Rectal smooth muscle tissue (tissue), 1 donor: ENCODE data around the gene KCNG2.

Experiments
- H3K27ac ChIP-seq: one replicate; pipeline ENCODE4 v1.7.0; 2013; ENCODE audit warnings: low read depth, low read length, inconsistent platforms
- H3K27me3 ChIP-seq: one replicate; pipeline ENCODE4 v1.7.0; 2013; ENCODE audit warnings: low read length; ENCODE audit not compliant: control insufficient read depth, insufficient read depth
- H3K36me3 ChIP-seq: one replicate; pipeline ENCODE4 v1.7.0; 2013; ENCODE audit warnings: low read length; ENCODE audit not compliant: control insufficient read depth, insufficient read depth
- H3K4me1 ChIP-seq: one replicate; pipeline ENCODE4 v1.7.0; 2013; ENCODE audit warnings: low read length; ENCODE audit not compliant: control insufficient read depth, insufficient read depth
- H3K4me3 ChIP-seq: one replicate; pipeline ENCODE4 v1.7.0; 2013; ENCODE audit warnings: low read length
- H3K9ac ChIP-seq: one replicate; pipeline ENCODE4 v1.7.0; 2013; ENCODE audit warnings: low read length

The KCNG2 gene

DNA sequence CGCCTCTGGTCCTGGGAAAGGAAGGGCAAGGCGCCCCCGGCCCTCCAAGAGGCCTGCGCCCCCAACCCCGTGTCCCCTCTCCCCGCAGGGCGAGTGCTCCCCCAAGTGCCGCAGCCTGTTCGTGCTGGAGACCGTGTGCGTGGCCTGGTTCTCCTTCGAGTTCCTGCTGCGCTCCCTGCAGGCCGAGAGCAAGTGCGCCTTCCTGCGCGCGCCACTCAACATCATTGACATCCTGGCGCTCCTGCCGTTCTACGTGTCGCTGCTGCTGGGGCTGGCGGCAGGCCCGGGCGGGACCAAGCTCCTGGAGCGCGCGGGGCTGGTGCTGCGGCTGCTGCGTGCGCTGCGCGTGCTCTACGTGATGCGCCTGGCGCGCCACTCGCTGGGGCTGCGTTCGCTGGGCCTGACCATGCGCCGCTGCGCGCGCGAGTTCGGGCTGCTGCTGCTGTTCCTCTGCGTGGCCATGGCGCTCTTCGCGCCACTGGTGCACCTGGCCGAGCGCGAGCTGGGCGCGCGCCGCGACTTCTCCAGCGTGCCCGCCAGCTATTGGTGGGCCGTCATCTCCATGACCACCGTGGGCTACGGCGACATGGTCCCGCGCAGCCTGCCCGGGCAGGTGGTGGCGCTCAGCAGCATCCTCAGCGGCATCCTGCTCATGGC is 101.3 kb downstream of the KCNG2 start:
- H3K27ac ChIP-seq, result no peak overlapping the region
- no peaks in the 10 kb centered on the region for H3K4me1 ChIP-seq
- no peaks in the 10 kb centered on the region for H3K36me3 ChIP-seq
- H3K4me3 ChIP-seq, result no peak overlapping the region
- H3K27me3 ChIP-seq, result no peaks in the 10 kb centered on the region
- H3K9ac ChIP-seq, result no peak overlapping the region

DNA sequence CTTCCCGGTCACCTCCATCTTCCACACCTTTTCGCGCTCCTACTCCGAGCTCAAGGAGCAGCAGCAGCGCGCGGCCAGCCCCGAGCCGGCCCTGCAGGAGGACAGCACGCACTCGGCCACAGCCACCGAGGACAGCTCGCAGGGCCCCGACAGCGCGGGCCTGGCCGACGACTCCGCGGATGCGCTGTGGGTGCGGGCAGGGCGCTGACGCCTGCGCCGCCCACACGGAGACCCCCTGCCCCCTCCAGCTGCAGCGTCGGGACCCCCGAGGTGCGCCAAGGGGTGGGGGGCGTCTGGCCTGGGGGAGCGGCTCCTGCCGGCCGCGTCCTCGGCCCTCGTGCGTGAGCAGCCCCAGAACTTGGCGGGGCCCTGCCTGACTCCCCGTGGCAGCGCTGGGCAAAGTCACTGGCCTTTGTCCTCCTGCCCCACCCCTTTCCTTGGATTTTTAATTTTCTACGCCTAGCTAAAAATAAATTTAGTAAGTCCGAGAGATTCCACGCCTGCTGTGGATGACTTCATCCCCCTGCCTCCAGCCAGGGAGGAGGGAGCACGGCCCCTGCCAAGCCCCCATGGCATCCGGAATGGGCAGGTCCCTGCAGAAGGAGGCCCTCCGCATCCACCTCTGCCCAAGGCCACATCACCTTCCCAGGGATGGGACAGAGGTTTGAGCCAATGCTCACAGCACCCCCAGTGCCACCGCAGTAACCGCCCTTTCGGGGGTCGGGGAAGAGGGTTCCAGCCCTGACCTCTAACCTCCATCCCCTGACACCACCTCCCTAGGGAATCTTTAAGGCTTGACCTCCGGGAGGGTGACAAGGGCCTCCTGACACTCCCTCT is 102.1 kb downstream of the KCNG2 start:
- Histone ChIP-seq H3K4me1 (no peaks in the 10 kb centered on the region), H3K27me3 (no peaks in the 10 kb centered on the region), H3K9ac (no peak overlapping the region), H3K36me3 (no peaks in the 10 kb centered on the region), H3K27ac (no peak overlapping the region), H3K4me3 (no peak overlapping the region)

DNA sequence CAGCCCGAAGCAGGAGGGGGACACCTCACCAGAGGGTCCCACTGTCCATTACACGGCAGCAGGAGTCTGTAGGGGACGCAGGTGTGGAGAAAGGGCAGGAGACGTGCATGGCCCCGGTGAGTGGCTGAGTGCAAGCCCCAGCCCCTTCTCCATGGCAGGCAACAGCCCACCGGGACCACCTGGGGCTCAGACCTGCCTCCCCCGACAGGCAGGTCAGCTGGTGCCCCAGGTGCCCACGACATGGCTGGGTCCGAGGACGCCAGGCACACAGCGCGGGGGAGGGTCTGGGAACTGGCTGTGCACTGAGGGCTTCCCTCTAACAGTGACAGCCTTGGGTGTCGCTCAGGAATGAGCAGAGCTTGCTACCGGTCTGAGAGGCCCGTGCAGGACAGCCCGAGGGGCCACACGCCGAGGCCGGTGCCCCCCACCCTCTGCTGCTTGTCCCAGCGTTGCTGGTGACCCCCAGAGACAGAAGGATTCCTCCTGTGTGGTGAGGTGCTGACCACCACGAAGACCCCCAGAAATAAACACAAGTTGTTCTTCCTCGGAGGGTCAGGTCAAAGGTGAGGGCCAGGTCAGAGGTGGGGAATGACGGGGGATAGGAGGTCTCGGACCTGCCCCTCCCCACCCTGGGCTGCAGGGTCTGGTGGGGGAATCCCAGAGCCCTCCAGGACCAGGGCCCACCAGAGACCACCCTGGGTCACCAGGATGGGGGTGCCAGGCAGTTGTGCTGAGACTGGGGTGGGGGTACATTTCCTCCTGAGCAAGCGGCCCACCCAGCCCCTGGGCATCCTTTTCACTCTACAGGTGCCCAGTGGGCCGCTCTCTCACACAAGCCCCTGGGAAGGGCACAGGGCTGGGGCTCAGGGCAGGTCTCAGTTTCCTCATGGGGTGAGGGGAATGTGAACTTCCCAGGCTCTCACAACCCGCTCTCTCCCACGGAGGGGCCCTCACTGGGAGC is 103.2 kb downstream of the KCNG2 start:
- Histone ChIP-seq H3K4me3 (no peak overlapping the region), H3K27me3 (no peaks in the 10 kb centered on the region), H3K9ac (no peak overlapping the region), H3K36me3 (no peaks in the 10 kb centered on the region), H3K4me1 (no peaks in the 10 kb centered on the region), H3K27ac (no peak overlapping the region)

DNA sequence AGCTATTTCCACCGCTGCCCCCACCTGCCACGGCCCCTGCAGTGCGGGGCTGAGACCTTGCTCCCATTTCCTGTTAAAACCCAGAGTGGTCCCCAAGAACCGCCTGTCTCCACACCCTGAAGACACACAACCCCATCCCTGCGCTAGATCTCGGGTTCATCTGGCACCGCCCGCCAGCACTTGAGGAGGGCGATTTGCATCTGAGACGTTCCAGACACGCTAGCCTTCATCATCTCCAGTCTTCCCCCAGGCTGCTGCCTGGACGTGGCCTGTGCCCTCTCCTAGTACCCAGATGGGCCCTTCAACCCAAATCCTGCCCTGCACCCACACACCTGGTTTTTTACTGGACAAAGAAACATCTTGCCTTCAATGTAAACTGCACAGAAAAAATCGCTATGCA is 103.9 kb downstream of the KCNG2 start:
- no peaks in the 10 kb centered on the region for H3K36me3 ChIP-seq
- H3K9ac ChIP-seq, result no peak overlapping the region
- no peaks in the 10 kb centered on the region for H3K27me3 ChIP-seq

DNA sequence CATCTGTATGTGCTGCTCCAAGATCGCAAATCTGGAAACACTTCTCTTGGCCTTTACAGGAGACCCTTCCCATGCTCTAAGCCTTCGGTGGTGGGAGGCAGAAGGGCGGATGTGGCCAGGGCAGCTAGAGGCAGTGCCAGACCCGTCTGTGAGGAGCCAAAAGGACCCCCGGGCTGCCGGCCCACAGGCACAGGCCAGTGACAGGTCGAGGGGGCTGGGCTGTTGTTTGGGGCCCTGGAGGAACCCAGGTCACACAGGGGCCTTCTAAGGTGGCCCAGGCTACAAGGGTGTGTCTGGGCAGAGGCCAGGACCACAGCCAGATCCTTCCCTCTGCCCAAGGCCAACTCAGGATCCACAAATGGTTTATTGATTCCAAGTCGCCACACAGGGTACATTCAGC is 104.3 kb downstream of the KCNG2 start:
- no peaks in the 10 kb centered on the region for H3K4me1 ChIP-seq
- H3K36me3 ChIP-seq, result no peaks in the 10 kb centered on the region
- no peak overlapping the region for H3K27ac ChIP-seq
- H3K9ac ChIP-seq, result no peak overlapping the region
- H3K27me3 ChIP-seq, result no peaks in the 10 kb centered on the region
- H3K4me3 ChIP-seq, result no peak overlapping the region

More for the DNA sequence above, 103.9 kb downstream of the KCNG2 start:
- no peak overlapping the region for H3K4me3 ChIP-seq
- no peak overlapping the region for H3K27ac ChIP-seq
- H3K4me1 ChIP-seq, result no peaks in the 10 kb centered on the region

DNA sequence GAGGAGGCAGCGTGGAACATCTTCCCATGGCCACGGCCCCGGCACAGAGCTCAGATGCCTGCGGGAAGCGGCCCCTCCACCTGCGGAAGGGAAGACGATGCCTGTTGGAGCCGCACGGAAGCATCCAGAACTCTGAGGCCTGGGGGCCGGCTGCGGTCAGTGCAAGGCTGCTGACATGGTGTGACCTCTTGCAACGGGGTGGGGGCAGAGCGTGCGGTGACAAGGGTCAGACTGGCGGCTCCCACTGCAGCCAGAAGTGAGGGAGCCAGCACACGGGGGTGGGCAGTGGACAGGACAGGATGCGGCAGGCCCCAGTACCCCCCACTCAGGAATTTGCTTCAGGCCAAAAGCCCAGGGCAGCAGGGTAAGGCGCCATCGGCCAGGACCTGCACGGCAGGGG is 104.9 kb downstream of the KCNG2 start:
- Histone ChIP-seq H3K27me3 (no peaks in the 10 kb centered on the region), H3K9ac (no peak overlapping the region), H3K4me3 (no peak overlapping the region), H3K4me1 (no peaks in the 10 kb centered on the region), H3K27ac (no peak overlapping the region), H3K36me3 (peaks cover 2% of the 10 kb centered on the region)

DNA sequence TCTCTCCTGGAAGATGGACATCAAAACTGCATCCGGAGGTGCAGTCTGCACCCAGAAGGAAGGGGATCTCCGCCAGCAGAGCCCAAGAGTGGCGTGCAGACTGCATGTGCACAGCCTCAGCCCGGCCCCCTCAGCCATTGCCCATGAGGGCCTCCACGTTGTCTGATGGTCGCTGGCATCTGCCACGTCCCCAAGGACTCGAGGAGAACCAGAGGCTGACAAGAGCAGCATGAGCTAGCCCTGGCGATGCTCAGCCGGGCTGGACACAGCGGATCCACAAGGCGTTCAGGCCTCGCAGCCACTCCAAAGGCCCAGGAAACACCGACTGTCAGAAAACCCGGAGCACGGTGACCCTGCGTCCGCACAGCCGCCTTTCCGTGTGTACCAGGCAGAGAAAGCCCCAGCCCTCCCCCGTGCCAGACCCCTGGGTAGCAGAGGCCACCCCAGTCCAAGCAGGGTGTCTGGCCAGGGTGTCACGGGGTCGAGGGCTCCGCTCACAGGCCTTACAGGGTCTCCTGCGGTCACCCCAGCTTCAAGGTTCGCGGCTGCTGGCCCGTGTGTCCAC is 105.4 kb downstream of the KCNG2 start:
- H3K27me3 ChIP-seq, result no peaks in the 10 kb centered on the region
- H3K4me3 ChIP-seq, result no peak overlapping the region
- H3K27ac ChIP-seq, result no peak overlapping the region
- H3K4me1 ChIP-seq, result no peaks in the 10 kb centered on the region
- no peak overlapping the region for H3K9ac ChIP-seq
- peaks cover 2% of the 10 kb centered on the region for H3K36me3 ChIP-seq

DNA sequence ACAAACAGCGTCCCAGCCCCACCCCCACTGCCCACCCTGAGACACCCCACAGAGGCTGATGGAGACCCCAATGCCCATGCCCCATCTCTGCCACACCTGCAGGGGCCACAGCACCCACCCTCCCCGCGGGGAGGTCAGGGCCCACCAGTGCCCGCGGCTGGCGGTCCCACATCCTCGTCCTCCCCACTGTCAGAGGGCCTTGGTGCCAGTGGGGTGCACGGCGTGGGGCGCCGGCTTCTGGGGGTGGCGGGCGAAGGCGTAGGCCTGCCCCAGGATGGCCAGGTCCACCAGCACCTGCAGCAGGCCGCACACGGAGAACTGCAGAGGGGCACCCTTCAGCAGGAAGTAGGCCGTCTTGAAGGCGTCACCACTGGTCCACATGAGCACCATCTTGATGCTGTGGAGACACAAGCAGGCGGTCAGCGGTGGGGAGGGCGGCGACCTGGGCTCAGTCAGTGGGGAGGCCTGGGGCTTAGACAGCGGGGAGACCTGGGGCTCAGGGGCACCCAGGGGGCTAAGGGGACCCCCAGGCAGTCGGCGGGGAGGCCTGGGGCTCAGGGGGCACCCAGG is 106.1 kb downstream of the KCNG2 start:
- Histone ChIP-seq H3K4me3 (no peak overlapping the region), H3K9ac (no peak overlapping the region), H3K4me1 (no peaks in the 10 kb centered on the region), H3K27ac (no peak overlapping the region), H3K36me3 (peaks cover 2% of the 10 kb centered on the region), H3K27me3 (no peaks in the 10 kb centered on the region)

DNA sequence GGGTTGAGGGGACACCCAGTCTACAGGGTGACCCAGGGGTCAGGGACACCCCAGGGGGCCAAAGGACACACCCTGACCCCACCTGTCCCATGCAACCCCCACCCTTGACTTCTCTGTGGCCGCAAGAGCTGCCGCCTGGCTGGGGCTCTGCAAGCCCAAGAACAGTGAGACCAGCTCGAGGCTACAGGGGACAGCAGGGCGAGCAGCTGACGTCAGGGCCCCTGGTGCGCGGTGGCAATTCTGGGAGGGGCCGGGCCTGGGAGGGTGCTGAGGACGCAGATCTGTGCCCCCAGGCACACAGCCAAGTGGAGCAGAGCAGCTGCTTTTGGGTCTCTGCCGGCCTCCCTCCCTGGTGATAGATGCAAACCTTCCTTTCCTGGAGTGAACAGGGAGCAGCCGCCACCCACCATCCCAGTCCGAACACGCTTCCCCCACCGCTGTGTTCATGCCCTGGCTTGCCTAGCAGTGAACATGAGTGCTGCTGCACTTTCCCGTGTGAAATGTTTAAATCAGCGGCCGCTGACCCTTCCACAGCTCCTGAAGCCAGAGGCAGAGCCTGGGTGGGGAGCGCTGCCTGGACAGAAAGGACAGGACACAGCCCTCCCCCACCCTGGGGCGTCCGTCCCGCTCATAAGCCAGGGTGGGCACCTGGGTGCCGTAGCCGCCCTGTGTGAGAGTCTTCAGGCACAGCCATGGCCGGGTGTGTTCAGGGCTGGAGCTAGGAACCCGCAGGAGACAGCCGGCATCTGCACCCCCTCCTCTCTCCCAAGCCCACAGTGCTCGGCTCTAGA is 106.8 kb downstream of the KCNG2 start:
- Histone ChIP-seq H3K27me3 (no peaks in the 10 kb centered on the region), H3K27ac (no peak overlapping the region), H3K4me1 (no peaks in the 10 kb centered on the region), H3K9ac (no peak overlapping the region), H3K36me3 (peaks cover 2% of the 10 kb centered on the region), H3K4me3 (no peak overlapping the region)

DNA sequence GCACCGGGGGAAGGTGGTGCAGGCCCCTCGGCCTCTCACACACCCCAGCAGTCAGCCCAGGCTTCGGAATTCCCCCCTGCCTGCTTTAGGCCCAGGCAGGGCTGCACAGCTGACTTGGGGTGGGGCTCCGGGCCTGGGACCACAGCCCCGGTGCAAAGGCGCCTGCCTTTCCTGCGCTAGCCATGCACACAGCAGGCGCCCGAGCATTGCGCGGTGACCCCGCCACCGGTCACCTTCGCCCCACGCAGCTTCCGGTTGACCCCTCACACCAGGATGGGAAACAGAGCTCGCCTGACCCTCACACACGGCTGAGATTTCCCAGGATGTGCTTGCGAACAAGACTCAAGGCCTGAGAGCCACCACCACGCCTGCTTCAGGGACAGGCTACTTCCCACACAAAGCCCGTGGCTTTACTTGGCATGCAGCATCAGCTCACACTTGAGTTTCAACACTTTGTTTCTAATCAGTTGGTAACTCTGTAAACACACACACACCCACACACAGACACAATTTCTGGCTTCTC is 107.7 kb downstream of the KCNG2 start:
- no peak overlapping the region for H3K27ac ChIP-seq
- H3K4me3 ChIP-seq, result no peak overlapping the region
- H3K9ac ChIP-seq, result no peak overlapping the region
- H3K27me3 ChIP-seq, result no peaks in the 10 kb centered on the region
- no peaks in the 10 kb centered on the region for H3K4me1 ChIP-seq
- peaks cover 2% of the 10 kb centered on the region for H3K36me3 ChIP-seq

DNA sequence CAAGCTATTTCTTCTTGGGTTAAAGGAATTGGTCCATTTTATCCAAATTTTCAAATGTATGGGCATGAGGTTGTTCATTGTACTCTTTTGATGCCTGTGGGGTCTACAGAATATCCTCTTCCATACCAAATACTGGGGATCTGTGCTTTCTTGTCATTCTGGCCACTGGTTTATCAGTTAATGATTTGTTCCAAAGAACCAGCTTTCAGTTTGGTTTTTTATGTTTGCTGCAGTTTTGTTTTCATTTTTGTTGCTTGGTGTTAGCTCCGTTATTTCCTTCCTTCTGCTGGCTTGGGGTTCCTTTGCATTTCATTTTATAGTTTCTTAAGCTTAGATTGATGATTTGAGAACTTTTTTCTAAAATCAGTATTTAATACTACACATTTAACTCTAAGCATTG is 108.3 kb downstream of the KCNG2 start:
- Histone ChIP-seq H3K36me3 (peaks cover 2% of the 10 kb centered on the region), H3K27me3 (no peaks in the 10 kb centered on the region), H3K4me1 (no peaks in the 10 kb centered on the region), H3K9ac (no peak overlapping the region), H3K27ac (no peak overlapping the region), H3K4me3 (no peak overlapping the region)
